ENCODE results near the gene SSH2.

DNA sequence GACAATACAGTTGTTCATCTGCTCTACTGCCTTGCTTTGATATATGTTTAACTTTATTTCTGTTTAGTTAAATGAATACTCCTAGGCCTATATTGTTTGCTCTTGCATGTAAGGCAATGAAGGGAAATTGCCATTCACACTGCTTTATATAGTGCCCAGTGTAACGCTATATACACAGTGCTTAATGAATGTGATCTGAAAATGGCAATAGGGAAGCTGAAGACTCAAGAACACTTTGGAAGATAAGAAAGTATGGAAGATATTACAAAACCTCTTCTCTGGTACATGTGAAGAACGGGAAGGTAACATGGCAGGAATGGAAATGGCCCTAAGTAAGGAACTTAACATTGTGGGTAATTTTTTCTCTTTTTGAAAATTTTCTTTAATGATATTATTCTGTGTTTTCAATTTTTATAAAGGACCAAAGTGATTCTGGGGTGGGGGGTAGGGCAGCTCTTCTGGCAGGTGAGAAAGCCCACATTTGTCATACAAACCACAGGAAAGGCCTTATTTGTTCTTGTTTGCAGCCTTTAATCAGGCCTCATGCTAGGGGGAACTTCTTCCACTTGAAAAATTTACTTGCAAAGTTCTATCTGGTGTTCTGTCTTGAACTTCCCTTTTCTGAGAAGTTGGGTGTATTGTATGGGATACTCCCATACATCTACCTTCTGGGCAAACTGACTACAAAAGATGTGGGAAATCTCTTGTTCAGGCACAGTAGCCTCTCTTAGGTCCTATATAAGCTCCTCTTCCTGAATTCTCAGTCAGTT lies 206.6 kb downstream of the SSH2 start:
- TF ChIP-seq POLR2A (IDR thresholded peaks at IDR 0.05; ENCODE audit: low read length) (no peak), GATA1 (IDR thresholded peaks at IDR 0.05; ENCODE audit: low read depth, low read length) (no peak)
